NCI-H187 (cell line): ENCODE measurements around the gene TTLL7.
A peak's percentile ranks its signal among the peaks of the same experiment; 100 is the strongest.

Experiments
- DNase-seq, 2 experiments: peaks; one replicate each; lab custom pipeline; 2025; lab: John Stamatoyannopoulos, UW

TTLL7 gene, protein sequence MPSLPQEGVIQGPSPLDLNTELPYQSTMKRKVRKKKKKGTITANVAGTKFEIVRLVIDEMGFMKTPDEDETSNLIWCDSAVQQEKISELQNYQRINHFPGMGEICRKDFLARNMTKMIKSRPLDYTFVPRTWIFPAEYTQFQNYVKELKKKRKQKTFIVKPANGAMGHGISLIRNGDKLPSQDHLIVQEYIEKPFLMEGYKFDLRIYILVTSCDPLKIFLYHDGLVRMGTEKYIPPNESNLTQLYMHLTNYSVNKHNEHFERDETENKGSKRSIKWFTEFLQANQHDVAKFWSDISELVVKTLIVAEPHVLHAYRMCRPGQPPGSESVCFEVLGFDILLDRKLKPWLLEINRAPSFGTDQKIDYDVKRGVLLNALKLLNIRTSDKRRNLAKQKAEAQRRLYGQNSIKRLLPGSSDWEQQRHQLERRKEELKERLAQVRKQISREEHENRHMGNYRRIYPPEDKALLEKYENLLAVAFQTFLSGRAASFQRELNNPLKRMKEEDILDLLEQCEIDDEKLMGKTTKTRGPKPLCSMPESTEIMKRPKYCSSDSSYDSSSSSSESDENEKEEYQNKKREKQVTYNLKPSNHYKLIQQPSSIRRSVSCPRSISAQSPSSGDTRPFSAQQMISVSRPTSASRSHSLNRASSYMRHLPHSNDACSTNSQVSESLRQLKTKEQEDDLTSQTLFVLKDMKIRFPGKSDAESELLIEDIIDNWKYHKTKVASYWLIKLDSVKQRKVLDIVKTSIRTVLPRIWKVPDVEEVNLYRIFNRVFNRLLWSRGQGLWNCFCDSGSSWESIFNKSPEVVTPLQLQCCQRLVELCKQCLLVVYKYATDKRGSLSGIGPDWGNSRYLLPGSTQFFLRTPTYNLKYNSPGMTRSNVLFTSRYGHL

GRCh38 chr1:83998498-83999315 is at the start of gene TTLL7:
TSS of gene TTLL7 (minus strand) at chr1:83999132. CDS start at chr1:83952211, 46,921 bp downstream.
- DNase-seq = peak; percentile 68 to 85

GRCh38 chr1:84042461-84042860 is 43.5 kb upstream of the TTLL7 start:
- no peak for DNase-seq

GRCh38 chr1:84037758-84038611 is 39.1 kb upstream of the TTLL7 start:
- no peak for DNase-seq

DNA sequence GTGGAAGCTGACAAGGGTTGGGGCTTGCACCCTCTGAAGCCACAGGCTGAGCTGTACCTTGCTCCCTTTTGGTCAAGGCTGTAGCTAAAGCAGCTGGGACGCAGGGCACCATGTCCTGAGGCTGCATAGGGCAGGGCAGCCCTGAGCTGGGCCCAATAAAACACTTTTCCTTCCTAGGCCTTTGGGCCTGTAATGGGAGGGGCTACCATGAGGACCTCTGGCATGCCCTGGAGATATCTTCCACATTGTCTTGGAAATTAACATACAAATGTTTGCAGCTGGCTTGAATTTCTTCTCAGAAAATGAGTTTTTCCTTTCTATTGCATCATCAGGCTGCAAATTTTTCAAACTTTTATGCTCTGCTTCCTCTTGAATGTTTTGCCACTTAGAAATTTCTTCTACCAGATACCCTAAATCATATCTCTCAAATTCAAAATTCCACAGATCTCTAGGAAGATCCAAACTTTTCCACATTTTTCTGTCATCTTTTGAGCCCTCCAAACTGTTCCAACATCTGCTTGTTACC is 32.9 kb upstream of the TTLL7 start:
- no peak for DNase-seq

- no peak for DNase-seq
These were observed 28.4 kb upstream of the TTLL7 start for GRCh38 chr1:84027368-84027767.

DNA sequence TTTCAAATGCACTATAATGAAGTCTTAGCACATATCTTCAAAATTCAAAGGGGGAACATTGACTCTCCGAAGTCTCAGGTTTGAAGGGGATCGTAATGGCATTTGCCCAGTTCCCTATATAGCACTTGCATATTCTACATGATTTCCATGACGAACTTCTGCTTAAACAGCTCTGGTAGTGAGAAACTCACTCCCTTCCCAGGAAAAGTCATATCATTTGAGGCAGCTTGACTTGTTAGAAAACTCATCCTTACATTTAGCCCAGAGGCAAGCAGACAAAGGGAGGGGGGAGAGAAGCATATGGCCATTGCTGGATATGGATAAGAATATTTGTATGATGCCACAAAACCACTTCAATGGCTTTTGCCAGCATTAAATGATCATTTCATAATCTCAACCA is 27.0 kb upstream of the TTLL7 start:
- no peak for DNase-seq

- DNase-seq = no peak
These were observed 22.9 kb upstream of the TTLL7 start for GRCh38 chr1:84021822-84022221.

GRCh38 chr1:84020151-84020550 is 21.2 kb upstream of the TTLL7 start:
- DNase-seq = no peak

DNA sequence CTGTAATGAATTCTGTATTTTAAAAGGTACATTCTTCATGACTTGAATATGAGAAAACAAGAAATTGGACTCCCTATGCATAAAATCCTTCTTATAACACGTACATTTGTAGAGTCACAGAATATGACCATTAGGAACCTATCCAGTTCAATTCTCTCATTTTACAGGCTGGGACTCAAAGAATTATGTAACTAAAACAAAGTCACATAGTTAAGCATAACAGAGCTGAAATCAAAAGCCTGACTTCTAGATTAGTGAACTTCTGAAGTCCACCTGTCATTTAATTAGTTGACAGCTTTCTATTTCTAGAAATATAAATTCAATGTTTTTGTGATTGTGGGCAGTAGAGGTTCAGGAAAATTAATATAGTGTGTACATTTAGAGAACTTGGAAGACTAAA is 20.3 kb upstream of the TTLL7 start:
- DNase-seq = no peak

DNA sequence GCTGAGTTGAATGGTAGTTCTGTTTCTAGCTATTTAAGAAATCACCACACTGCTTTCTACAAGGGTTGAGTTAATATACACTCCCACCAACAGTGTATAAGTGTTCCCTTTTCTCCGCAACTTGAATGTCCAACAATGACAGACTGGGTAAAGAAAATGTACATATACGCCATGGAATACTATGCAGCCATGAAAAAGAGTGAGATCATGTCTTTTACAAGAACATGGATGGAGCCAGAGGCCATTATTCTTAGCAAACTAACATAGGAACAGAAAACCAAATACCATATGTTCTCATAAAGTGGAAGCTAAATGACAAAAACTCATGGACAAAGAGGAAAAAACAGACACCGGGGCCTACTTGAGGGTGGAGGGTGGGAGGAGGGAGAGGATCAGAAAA is 14.8 kb upstream of the TTLL7 start:
- DNase-seq = no peak

DNA sequence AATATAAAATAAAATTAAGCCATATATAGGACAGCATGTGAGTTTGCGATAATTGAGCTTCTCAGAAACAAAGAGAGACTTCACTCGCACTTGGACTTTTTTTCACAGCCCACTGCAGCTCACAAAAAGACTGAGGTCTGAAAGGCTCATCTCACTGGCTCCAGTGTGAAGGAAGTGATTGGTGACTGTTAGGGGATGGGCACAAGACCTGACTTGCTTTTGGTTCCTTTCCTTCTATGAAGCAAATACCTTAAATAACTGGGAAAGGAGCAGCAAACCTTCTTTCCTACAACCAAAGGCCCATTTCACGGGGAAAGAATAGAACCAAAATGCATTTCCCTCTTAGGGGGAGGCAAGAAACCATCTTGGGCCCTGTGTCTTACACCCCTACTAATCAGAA is 13.1 kb upstream of the TTLL7 start:
- no peak for DNase-seq

- no peak for DNase-seq
These were observed 11.2 kb upstream of the TTLL7 start for GRCh38 chr1:84010136-84010535.

GRCh38 chr1:84008631-84009030 is 9.7 kb upstream of the TTLL7 start:
- DNase-seq = no peak

GRCh38 chr1:84006591-84006990 is 7.7 kb upstream of the TTLL7 start:
- DNase-seq = no peak

DNA sequence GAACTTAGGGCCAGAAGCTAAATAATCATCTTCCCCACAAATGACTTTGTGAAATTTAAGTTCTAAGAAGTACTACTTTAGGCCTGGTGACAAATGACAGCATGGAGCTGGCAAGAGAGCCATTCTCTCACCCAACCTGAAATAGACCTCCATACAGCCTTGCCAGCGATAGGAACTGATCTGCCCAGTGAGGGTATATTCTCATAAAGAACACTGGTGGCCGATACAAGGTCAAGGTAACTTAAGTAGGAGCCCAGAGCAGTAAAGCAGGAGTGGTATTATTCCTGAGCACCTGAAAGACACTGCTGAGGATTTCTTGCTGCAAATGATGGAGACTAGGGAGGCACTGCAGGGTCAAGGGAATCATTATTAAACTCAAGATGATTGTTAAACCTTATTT is 2.6 kb upstream of the TTLL7 start:
- no peak for DNase-seq

GRCh38 chr1:84000954-84001495 is 2.1 kb upstream of the TTLL7 start:
- no peak for DNase-seq

GRCh38 chr1:84000196-84000885 is 1.4 kb upstream of the TTLL7 start:
- no peak for DNase-seq

DNA sequence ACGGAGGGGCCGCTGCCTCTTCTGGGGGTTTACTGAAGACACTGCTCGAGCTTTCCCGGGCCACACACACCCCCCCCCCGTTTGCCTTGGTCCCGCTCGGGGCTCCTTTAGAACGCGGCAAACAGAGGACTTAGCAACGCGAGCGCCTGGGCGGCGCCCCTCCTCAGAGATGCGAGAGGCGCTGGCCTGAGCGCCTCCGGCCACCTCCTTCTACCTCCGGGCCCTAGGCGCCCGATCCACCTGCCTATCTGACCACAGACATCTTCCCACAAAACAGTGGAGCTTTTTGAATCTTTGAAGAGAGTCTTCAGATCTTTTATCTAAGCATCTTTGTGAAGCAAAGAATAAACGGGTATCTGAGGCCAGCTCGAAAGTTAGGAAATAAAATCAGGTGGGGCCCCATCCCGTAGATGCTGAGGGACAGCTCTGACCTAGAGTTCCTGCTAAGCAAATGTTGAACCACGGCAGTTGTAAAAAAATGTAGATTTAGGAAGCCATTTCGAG is 436 bp upstream of the TTLL7 start:
- DNase-seq = peak; percentile 68 to 85

- no peak for DNase-seq
These were observed 781 bp downstream of the TTLL7 start for GRCh38 chr1:83998205-83998497.

DNA sequence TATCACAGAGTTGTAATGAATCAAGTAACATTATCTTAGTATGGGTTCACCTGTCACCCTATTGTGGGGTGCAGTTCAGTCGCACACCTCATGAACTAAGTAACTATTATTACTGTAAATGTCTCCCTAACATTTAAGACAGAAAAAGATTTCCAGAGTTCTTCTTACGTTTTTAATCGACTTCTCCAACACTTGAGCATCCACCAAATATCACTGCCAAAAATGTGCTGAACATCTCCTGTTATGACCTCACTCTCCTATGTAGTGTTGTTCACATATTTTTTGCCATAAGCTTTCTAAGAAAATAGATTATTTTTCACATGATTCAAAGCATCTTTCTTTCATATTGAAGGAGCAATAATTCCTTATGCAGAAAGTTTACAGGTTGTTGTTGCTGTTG is 1.3 kb downstream of the TTLL7 start:
- DNase-seq = no peak
